H1 (cell line): Measurements from ENCODE around the gene IFNW1. TPM values are rescaled to one million over a fixed set of nuclear protein-coding genes. Genes with fewer than 3 reads are reported as not detected.

Experiments
- CTCF ChIA-PET: fragments of 300-600 bp; sonication (Branson Sonifier 250); formaldehyde crosslinking; loops from one replicate; lab custom pipeline; 2021; ENCODE audit not compliant: partially characterized antibody; lab: Charles Lee
- POLR2A ChIA-PET: fragments of 300-600 bp; sonication (Branson Sonifier 250); formaldehyde crosslinking; loops from one replicate; lab custom pipeline; 2021; ENCODE audit warnings: inconsistent platforms; ENCODE audit not compliant: partially characterized antibody; lab: Charles Lee
- DNase-seq, 2 experiments: peaks; one replicate each; pipeline versions ENCODE4 v3.0.0 to v3.0.0-alpha.2; 2010 to 2022; ENCODE audit warnings: low spot score in 2 of 2, low read depth in 1 of 2, mixed read lengths in 1 of 2
- FAIRE-seq: peaks from 2 replicates; lab custom pipeline; 2011; peaks lifted over from hg19 to GRCh38; lab: Jason Lieb, UNC
- H2AFZ ChIP-seq: 2 replicates; pipeline ENCODE4 v1.8.1; 2012; ENCODE audit warnings: low read length, inconsistent platforms
- H2AK5ac ChIP-seq: 2 replicates; pipeline ENCODE4 v1.6.1; 2013; ENCODE audit warnings: low read depth, low read length
- H2BK120ac ChIP-seq: replicated peaks from 2 replicates; pipeline ENCODE3; 2013; ENCODE audit warnings: low read depth, low read length, inconsistent platforms
- H2BK12ac ChIP-seq: 2 replicates; pipeline ENCODE4 v1.6.1; 2013; ENCODE audit warnings: low read depth, low read length
- H2BK15ac ChIP-seq: 2 replicates; pipeline ENCODE4 v1.6.1; 2013; ENCODE audit warnings: low read length
- H2BK20ac ChIP-seq: 2 replicates; pipeline ENCODE4 v1.6.1; 2013; ENCODE audit warnings: low read length
- H2BK5ac ChIP-seq: 2 replicates; pipeline ENCODE4 v1.6.1; 2013; ENCODE audit warnings: low read depth, low read length
- H3K14ac ChIP-seq: 2 replicates; pipeline ENCODE4 v1.6.1; 2013; ENCODE audit warnings: inconsistent platforms; ENCODE audit not compliant: insufficient read length
- H3K18ac ChIP-seq: 2 replicates; pipeline ENCODE4 v1.6.1; 2013; ENCODE audit warnings: low read length; ENCODE audit errors: extremely low read depth
- H3K23ac ChIP-seq: 2 replicates; pipeline ENCODE4 v1.6.1; 2013; ENCODE audit warnings: inconsistent platforms; ENCODE audit not compliant: insufficient read length
- H3K23me2 ChIP-seq: 2 replicates; pipeline ENCODE4 v1.6.1; 2013; ENCODE audit warnings: low read depth, low read length
- H3K27ac ChIP-seq: 2 replicates; pipeline ENCODE4 v1.6.1; 2011; ENCODE audit warnings: low read depth, low read length, inconsistent platforms
- H3K27me3 ChIP-seq, 4 experiments: replicated peaks in 1 of 4; 1 replicate in 1 of 4; 2 replicates in 3 of 4; pipeline versions ENCODE4 v1.6.1 to v1.8.1; 2011 to 2013; ENCODE audit warnings: low read length in 3 of 4, mild to moderate bottlenecking in 3 of 4, inconsistent platforms in 2 of 4, mixed read lengths in 2 of 4, moderate library complexity in 1 of 4; ENCODE audit not compliant: control insufficient read depth in 3 of 4, insufficient read depth in 3 of 4; ENCODE audit errors: extremely low read depth in 1 of 4
- H3K36me3 ChIP-seq, 4 experiments: 2 replicates each; pipeline versions ENCODE4 v1.6.1 to v1.8.1; 2011 to 2013; ENCODE audit warnings: mild to moderate bottlenecking in 4 of 4, low read length in 3 of 4, moderate library complexity in 2 of 4, control low read depth in 1 of 4, inconsistent platforms in 1 of 4; ENCODE audit not compliant: insufficient read depth in 4 of 4, control insufficient read depth in 2 of 4
- H3K4ac ChIP-seq: replicated peaks from 2 replicates; pipeline ENCODE3; 2013; ENCODE audit warnings: low read length, low read depth, mixed read lengths, inconsistent platforms; ENCODE audit not compliant: insufficient read length
- H3K4me1 ChIP-seq, 4 experiments: replicated peaks in 1 of 4; 1 replicate in 1 of 4; 2 replicates in 3 of 4; pipeline versions ENCODE4 v1.6.1 to v1.8.1; 2011 to 2013; ENCODE audit warnings: low read length in 3 of 4, inconsistent platforms in 2 of 4, mixed read lengths in 1 of 4; ENCODE audit not compliant: insufficient read depth in 4 of 4, control insufficient read depth in 3 of 4
- H3K4me2 ChIP-seq, 2 experiments: 2 replicates each; pipeline versions ENCODE4 v1.6.1 to v1.8.1; 2011 to 2013; ENCODE audit warnings: low read depth in 2 of 2, low read length in 2 of 2, control low read depth in 1 of 2, inconsistent platforms in 1 of 2, mild to moderate bottlenecking in 1 of 2; ENCODE audit not compliant: insufficient read depth in 1 of 2
- H3K4me3 ChIP-seq, 4 experiments: fragments of 200-600, 300-600 bp in 1 of 4; sonication (generic), shearing (Covaris generic), sonication (Bioruptor Twin) in 1 of 4; 2 replicates each; pipeline versions ENCODE4 v1.5.1 to v1.8.1; 2011 to 2016; ENCODE audit warnings: low read length in 4 of 4, low read depth in 3 of 4, control low read depth in 2 of 4, inconsistent platforms in 2 of 4, mild to moderate bottlenecking in 2 of 4, mixed read lengths in 1 of 4, moderate library complexity in 1 of 4; ENCODE audit not compliant: insufficient read depth in 2 of 4; ENCODE audit errors: extremely low read depth in 1 of 4
- H3K56ac ChIP-seq: replicated peaks from 2 replicates; pipeline ENCODE3; 2013; ENCODE audit warnings: low read depth, mild to moderate bottlenecking, mixed read lengths, low read length, inconsistent platforms; ENCODE audit not compliant: insufficient read length
- H3K79me1 ChIP-seq: 2 replicates; pipeline ENCODE4 v1.6.1; 2013; ENCODE audit warnings: low read depth, low read length, control low read depth
- H3K79me2 ChIP-seq, 2 experiments: 2 replicates each; pipeline versions ENCODE4 v1.6.1 to v1.8.1; 2012 to 2013; ENCODE audit warnings: low read length in 2 of 2, mild to moderate bottlenecking in 2 of 2, inconsistent platforms in 1 of 2; ENCODE audit not compliant: insufficient read depth in 2 of 2, control insufficient read depth in 1 of 2
- H3K9ac ChIP-seq, 4 experiments: replicated peaks in 1 of 4; 1 replicate in 1 of 4; 2 replicates in 3 of 4; pipeline versions ENCODE4 v1.6.1 to v1.8.1; 2011 to 2013; ENCODE audit warnings: low read depth in 3 of 4, low read length in 3 of 4, control low read depth in 2 of 4, mild to moderate bottlenecking in 2 of 4, moderate library complexity in 2 of 4, inconsistent platforms in 1 of 4; ENCODE audit errors: extremely low read depth in 1 of 4
- H3K9me3 ChIP-seq, 2 experiments: 2 replicates each; pipeline versions ENCODE4 v1.6.1 to v1.8.1; 2012 to 2013; ENCODE audit warnings: mild to moderate bottlenecking in 2 of 2, moderate library complexity in 2 of 2, control low read depth in 1 of 2, inconsistent platforms in 1 of 2, low read depth in 1 of 2, low read length in 1 of 2, mixed read lengths in 1 of 2; ENCODE audit not compliant: insufficient read depth in 2 of 2
- H4K20me1 ChIP-seq, 2 experiments: replicated peaks in 1 of 2; 2 replicates each; pipeline versions ENCODE3 to v1.8.1; 2011 to 2013; ENCODE audit warnings: inconsistent platforms in 2 of 2, low read length in 2 of 2, mild to moderate bottlenecking in 1 of 2; ENCODE audit not compliant: insufficient read depth in 2 of 2, control insufficient read depth in 1 of 2
- H4K5ac ChIP-seq: 2 replicates; pipeline ENCODE4 v1.6.1; 2013; ENCODE audit warnings: low read length, low read depth, mixed read lengths, inconsistent platforms; ENCODE audit not compliant: insufficient read length
- H4K8ac ChIP-seq: 2 replicates; pipeline ENCODE4 v1.8.0; 2013; ENCODE audit warnings: mild to moderate bottlenecking, moderate library complexity, low read length, inconsistent platforms; ENCODE audit not compliant: insufficient read depth; ENCODE audit errors: extremely low read depth
- H4K91ac ChIP-seq: replicated peaks from 2 replicates; pipeline ENCODE3; 2013; ENCODE audit warnings: low read length, mixed read lengths, inconsistent platforms; ENCODE audit not compliant: insufficient read length
- CHD2 ChIP-seq: IDR thresholded peaks from 2 replicates; pipeline ENCODE4 v1.6.1; 2012; ENCODE audit warnings: low read length, improper control_type of control experiment
- EGR1 ChIP-seq: IDR thresholded peaks from 2 replicates; pipeline ENCODE4 v1.6.1; 2011; ENCODE audit warnings: low read depth, low read length, borderline replicate concordance
- RAD21 ChIP-seq, 2 experiments: IDR thresholded peaks in 1 of 2; conservative IDR thresholded peaks in 1 of 2; 2 replicates each; pipeline ENCODE4 v1.6.1; 2011; ENCODE audit warnings: low read depth in 2 of 2, low read length in 2 of 2, improper control_type of control experiment in 1 of 2, inconsistent platforms in 1 of 2, mild to moderate bottlenecking in 1 of 2, moderate library complexity in 1 of 2
- RFX5 ChIP-seq: IDR thresholded peaks from 2 replicates; pipeline ENCODE4 v1.6.1; 2011; ENCODE audit warnings: low read depth, low read length, improper control_type of control experiment, borderline replicate concordance
- ZNF274 ChIP-seq: IDR thresholded peaks from 2 replicates; pipeline ENCODE4 v1.7.0; 2012; ENCODE audit warnings: low read length, borderline replicate concordance; ENCODE audit errors: extremely low read depth
- WGBS, 2 experiments: shearing (Covaris generic) in 1 of 2; methylation state at CpG; one replicate each; pipeline versions ENCODE4 v1.1.6 to v1.1.7; 2013 to 2015; ENCODE audit warnings: low lambda C conversion rate in 2 of 2, mixed read lengths in 2 of 2, inconsistent platforms in 1 of 2, low coverage in 1 of 2, missing lambda C conversion rate in 1 of 2; ENCODE audit not compliant: insufficient replicate concordance in 2 of 2, insufficient coverage in 1 of 2, insufficient read length in 1 of 2; ENCODE audit errors: extremely low coverage in 1 of 2, missing lambda C conversion rate in 1 of 2; 5-methylcytosine and 5-hydroxymethylcytosine counted together
- polyA plus RNA-seq, 7 experiments: library from polyadenylated mRNA; depleted of rRNA in 3 of 7; stranded (reverse) in 5 of 7; unstranded in 2 of 7; fragments of >200 nt in 5 of 7; fragments of 200-250 nt in 2 of 7; gene quantifications; 1 replicate in 5 of 7; 2 replicates in 1 of 7; 4 replicates in 1 of 7; pipeline versions ENCODE4 v1.2.1 to v1.2.3, GENCODE V29; 2011 to 2013; ENCODE audit warnings: missing spikeins in 2 of 7, mixed read lengths in 2 of 7
- total RNA-seq: library from RNA; stranded (reverse); fragmentation: NEBNext Ultra II Directional; extraction: Animal tissue kit (Norgen Biotek cat#: 25700); gene quantifications from 2 replicates; pipeline ENCODE4 v1.2.1, GENCODE V29; 2021

IFNW1 gene
- total and polyA plus RNA-seq, 2 of the 8 experiments (the other 6 are each of a cell fraction or from before 2014, with no cell fraction given): not detected

DNA sequence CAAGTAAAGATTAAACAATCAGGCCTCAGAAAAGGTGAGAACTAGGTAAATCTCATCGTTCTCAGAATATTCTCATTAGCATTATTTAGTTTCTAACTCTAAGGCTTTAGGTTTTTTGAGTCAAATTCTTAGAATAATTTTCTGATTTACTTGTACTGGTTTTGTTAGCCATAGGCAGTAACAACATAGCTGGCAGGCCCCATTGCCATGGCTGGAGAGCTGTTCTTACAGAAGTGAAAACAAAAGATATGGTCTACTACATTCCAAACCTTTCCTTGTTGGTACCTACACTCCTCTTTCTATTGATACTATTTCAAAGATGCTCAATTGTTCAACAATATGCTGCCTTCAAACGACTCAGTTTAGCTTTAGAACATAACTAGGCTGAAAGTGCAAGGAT, 27.3 kb downstream of the IFNW1 start:
- no peak overlapping the region for H3K56ac ChIP-seq

More for the DNA sequence above, 27.3 kb downstream of the IFNW1 start:
- Histone ChIP-seq H3K4me3 (no peak overlapping the region), H3K4ac (no peak overlapping the region), H4K5ac (no peak overlapping the region), H2BK20ac (no peak overlapping the region), H3K27me3 (no peaks in the 10 kb centered on the region), H3K79me2 (no peaks in the 10 kb centered on the region), H3K18ac (no peak overlapping the region), H4K91ac (no peak overlapping the region), H3K14ac (no peak overlapping the region), H3K9ac (no peak overlapping the region), H4K8ac (no peak overlapping the region), H3K23me2 (no peaks in the 10 kb centered on the region), H4K20me1 (no peaks in the 10 kb centered on the region), H3K4me2 (no peak overlapping the region), H3K4me1 (no peaks in the 10 kb centered on the region), H3K9me3 (no peaks in the 10 kb centered on the region), H3K36me3 (no peaks in the 10 kb centered on the region), H2AFZ (no peak overlapping the region), H2BK12ac (no peak overlapping the region), H2AK5ac (no peak overlapping the region), H2BK120ac (no peak overlapping the region), H3K27ac (no peak overlapping the region), H2BK5ac (no peak overlapping the region), H3K79me1 (no peaks in the 10 kb centered on the region), H3K23ac (no peak overlapping the region), H2BK15ac (no peak overlapping the region)
- DNase-seq (no peak), FAIRE-seq (no peak)
- ChIA-PET POLR2A (no interaction called here), CTCF (no interaction called here)
- TF ChIP-seq ZNF274 (no peak), RAD21 (IDR thresholded peaks at IDR 0.05 in 1 of 2, conservative IDR thresholded peaks at IDR 0.05 in 1 of 2; ENCODE audit: low read depth in 2 of 2, low read length in 2 of 2) (no peak), EGR1 (no peak), RFX5 (no peak), CHD2 (no peak)
- WGBS, 2 experiments: 92% methylated on average over 2 of the region's 2 CpGs; no CpG with 5 or more reads in 1 of the 2 experiments
